Measurements from ENCODE around the gene DCLK1. TPM values are rescaled to one million over a fixed set of nuclear protein-coding genes. Genes with fewer than 3 reads are reported as not detected.

DCLK1 gene
- total RNA-seq, 6 experiments from 2014 or later, result 0.07 to 0.12 (median 0.10) TPM; not detected in 2

DNA sequence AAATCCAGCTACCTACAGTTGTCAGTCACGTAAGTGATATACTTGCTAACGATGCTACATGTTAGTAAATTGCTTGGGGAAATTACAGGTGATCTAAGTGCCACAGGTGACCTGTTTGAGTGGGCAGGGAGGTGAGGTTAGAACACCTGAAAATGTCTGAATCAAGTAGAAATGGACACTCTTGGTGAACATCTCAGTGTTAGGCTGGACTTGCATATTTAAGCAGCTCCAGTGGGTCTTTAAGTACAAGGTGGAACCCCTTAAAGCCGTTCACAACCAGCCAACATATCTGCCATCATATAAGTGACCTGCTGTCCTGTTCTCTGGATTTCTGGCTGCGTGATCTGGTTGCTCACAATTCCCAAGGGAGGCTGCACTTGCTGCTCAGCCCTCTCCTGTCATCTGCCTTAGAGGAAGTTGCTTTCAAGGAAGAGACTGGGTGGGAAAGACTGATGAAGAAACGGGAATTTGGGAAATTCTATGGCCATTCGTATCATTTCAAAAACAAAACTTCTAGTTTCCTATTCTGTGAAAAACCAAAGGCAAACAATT, 244.0 kb downstream of the DCLK1 start:
- no peak overlapping the region for H3K4me3 ChIP-seq
- no peak overlapping the region for H3K27ac ChIP-seq
- ATAC-seq, result no peak
- no peak for DNase-seq
- no peaks in the 10 kb centered on the region for H3K4me1 ChIP-seq
- no peaks in the 10 kb centered on the region for H3K27me3 ChIP-seq
- H3K9me3 ChIP-seq, result no peaks in the 10 kb centered on the region
- no peak for TF ChIP-seq POLR2A (IDR thresholded peaks at IDR 0.05)
- TF ChIP-seq, protein P1, sequence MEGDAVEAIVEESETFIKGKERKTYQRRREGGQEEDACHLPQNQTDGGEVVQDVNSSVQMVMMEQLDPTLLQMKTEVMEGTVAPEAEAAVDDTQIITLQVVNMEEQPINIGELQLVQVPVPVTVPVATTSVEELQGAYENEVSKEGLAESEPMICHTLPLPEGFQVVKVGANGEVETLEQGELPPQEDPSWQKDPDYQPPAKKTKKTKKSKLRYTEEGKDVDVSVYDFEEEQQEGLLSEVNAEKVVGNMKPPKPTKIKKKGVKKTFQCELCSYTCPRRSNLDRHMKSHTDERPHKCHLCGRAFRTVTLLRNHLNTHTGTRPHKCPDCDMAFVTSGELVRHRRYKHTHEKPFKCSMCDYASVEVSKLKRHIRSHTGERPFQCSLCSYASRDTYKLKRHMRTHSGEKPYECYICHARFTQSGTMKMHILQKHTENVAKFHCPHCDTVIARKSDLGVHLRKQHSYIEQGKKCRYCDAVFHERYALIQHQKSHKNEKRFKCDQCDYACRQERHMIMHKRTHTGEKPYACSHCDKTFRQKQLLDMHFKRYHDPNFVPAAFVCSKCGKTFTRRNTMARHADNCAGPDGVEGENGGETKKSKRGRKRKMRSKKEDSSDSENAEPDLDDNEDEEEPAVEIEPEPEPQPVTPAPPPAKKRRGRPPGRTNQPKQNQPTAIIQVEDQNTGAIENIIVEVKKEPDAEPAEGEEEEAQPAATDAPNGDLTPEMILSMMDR (IDR thresholded peaks at IDR 0.05), result no peak
- 50% methylated on average over 5 of the region's 6 CpGs for WGBS (ENCODE audit: insufficient coverage, low coverage, low lambda C conversion rate, missing lambda C conversion rate)
- intact Hi-C loops (cut with DNase I), result no loop called here
- H3K36me3 ChIP-seq, result no peaks in the 10 kb centered on the region

GRCh38 chr13:35886332-35887114, 244.7 kb downstream of the DCLK1 start:
- 49% methylated on average over 9 of the region's 9 CpGs for WGBS (ENCODE audit: insufficient coverage, low coverage, low lambda C conversion rate, missing lambda C conversion rate)
- H3K27ac ChIP-seq, result no peak overlapping the region
- no peaks in the 10 kb centered on the region for H3K4me1 ChIP-seq
- H3K36me3 ChIP-seq, result no peaks in the 10 kb centered on the region
- no peak overlapping the region for H3K4me3 ChIP-seq
- DNase-seq, result no peak
- no peaks in the 10 kb centered on the region for H3K9me3 ChIP-seq
- no peaks in the 10 kb centered on the region for H3K27me3 ChIP-seq
- TF ChIP-seq, protein P1 (IDR thresholded peaks at IDR 0.05), result no peak
- no peak for TF ChIP-seq POLR2A (IDR thresholded peaks at IDR 0.05)
- intact Hi-C loops (cut with DNase I), result no loop called here
- no peak for ATAC-seq

DNA sequence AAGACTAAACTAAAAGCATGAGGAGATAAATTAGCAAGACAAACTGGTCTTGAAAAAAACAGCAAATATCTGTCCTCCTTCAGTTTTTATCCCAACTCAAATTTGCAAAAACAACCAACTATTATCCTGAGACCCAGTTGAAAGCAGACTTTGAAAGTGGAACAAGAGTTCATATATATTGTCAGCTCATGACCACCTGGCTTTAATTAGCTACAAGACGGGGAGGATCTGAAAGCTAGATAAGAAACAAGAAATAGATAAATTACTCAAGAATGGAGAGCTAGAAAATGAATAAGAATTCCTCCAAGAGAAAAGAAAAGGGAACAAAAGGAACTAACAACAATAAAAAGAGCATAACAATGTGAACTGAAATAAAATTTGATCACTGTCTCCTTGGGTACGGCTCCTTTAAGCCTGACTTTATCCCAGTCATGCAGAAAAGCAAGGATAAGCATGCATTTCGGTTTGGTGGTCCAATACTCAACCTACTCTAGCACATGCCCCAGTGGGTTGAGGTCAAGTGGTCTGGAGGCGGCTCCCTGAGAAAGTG, 246.9 kb downstream of the DCLK1 start:
- TF ChIP-seq, protein P1 (IDR thresholded peaks at IDR 0.05), result no peak
- TF ChIP-seq POLR2A (IDR thresholded peaks at IDR 0.05), result no peak
- Histone ChIP-seq H3K4me3 (no peak overlapping the region), H3K36me3 (no peaks in the 10 kb centered on the region), H3K27me3 (no peaks in the 10 kb centered on the region), H3K4me1 (no peaks in the 10 kb centered on the region), H3K9me3 (no peaks in the 10 kb centered on the region), H3K27ac (no peak overlapping the region)
- ATAC-seq (no peak), DNase-seq (no peak)
- whole genome bisulfite sequencing (ENCODE audit: insufficient coverage, low coverage, low lambda C conversion rate, missing lambda C conversion rate), result 42% methylated on average over 4 of the region's 4 CpGs
- intact Hi-C loops (cut with DNase I), result no loop called here

DNA sequence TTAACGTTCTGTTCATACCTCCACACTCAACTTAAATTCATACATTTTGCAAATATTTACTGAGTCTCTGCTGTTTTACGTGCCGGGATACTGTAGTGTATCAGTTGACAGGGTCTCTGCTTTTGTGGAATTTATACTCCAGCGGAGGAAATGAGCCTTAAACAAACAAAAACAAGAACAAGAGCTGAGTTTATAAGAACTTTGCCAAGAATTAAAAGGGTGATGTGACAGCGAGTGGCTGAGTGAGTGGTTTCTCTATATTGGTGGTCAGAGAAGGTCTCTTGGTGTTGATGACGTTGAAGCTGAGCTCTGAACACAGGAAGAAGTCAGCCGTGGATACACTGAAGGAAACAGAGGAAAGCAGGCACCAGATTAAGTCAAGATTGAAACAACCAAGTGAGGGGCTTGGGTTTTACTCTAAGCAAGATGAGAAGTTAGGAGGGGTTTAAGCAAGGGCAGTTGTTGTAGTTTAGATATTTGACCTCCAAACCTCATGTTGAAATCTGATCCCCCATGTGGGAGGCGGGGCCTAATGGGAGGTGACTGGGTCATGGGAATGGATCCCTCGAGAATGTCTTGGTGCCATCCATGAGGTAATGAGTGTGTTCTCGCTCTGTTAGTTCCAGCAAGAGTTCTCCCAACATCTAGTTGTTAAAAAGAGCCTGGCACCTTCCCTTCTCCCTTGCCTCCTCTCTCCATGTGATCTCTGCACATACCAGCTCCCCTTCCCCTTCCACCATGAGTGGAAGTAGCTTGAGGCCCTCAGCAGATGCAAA, 248.3 kb downstream of the DCLK1 start:
- 38% methylated on average over 9 of the region's 10 CpGs for WGBS (ENCODE audit: insufficient coverage, low coverage, low lambda C conversion rate, missing lambda C conversion rate)
- intact Hi-C loops (cut with DNase I), result no loop called here

More for the DNA sequence above, 248.3 kb downstream of the DCLK1 start:
- TF ChIP-seq, protein P1 (IDR thresholded peaks at IDR 0.05), result no peak
- no peak for TF ChIP-seq POLR2A (IDR thresholded peaks at IDR 0.05)
- Histone ChIP-seq H3K27me3 (no peaks in the 10 kb centered on the region), H3K9me3 (no peaks in the 10 kb centered on the region), H3K4me3 (no peak overlapping the region), H3K27ac (no peak overlapping the region), H3K4me1 (no peaks in the 10 kb centered on the region), H3K36me3 (no peaks in the 10 kb centered on the region)
- DNase-seq, result no peak
- no peak for ATAC-seq

Measured in right lobe of liver (tissue), 6 donors.